Stimulated activated CD8-positive, alpha-beta memory T cell treated with anti-CD3 and anti-CD28 coated beads, Interleukin-15, amount 100 ng/mL, for 4 hours (primary cell): ENCODE data around the gene SLC30A3.

Experiments
- DNase-seq, 2 donors: peaks; one replicate each; pipeline ENCODE4 v3.0.0-alpha.2; 2020; ENCODE audit warnings: low read depth in 2 of 2

The SLC30A3 gene

GRCh38 chr2:27258051-27258450 is 4.8 kb downstream of the SLC30A3 start:
- DNase-seq, result no peak

DNA sequence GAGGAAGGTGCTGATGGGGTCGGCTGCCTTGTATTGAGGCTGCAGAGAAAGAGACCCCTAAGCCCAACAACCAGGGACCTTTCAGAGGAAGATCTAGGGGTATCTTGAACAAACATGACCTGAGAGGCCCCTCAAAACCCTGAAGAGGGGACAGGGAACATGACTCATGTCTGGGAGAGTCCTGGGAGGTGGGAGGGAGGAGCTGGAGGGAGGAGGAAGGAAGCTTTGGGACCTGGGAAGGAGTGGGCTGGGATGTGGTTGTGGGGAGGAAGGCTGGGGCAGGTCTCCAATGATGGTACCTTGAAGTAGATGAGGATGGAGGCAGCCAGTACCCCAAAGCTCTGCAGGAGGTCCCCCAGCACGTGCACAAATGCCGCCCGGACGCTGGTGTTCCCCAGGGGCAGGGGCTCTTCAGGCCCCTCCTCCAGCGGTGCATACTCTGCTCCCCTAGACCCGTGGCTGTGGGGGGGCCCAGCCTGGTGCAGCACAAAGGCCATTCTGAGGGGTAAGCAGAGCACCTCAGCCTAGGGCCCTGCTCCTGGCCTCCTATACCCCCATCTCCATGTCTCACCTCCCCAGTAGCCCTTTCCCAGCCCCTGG is 5.9 kb downstream of the SLC30A3 start:
- no peak for DNase-seq

- no peak for DNase-seq
Observed at GRCh38 chr2:27255660-27256059, 7.2 kb downstream of the SLC30A3 start.

DNA sequence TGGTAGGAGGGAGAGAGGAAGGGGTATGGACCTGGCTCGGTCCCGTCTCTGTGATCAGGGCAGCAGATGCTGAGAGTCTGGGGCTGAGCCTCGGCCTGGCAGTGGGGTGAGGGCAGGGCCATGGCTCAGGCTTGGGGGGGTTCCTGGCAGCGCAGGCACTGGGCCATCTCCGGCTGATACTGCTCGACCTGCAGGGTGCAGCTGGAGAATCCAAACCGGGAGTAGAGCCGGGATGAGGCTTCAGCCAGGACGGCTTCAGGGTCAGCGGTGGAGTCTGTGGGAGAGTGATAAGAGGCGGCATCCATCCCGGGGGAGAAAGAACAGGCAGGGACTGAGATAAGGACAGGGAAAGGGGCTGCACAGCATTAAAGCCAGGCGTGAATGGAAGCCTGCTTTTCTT is 7.7 kb downstream of the SLC30A3 start:
- no peak for DNase-seq

DNA sequence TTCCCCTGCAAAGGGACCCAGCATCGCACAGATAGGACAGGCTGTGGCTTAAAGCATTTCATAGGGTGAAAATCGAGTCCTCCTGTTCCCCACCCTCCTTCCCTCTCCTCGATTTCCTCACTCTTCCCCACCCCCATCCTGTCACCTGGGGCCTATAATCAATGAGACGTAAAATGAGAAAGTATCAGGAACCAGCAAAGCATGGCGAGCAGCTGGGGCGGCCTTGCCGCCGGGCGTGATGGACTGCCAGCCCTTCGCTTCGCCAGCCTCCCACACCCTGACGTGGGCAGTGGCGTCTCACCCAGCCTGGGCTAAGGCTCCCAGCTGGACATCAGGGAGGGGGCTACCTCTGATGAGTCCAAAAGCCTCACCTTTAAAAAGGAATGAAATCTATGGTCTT is 11.1 kb downstream of the SLC30A3 start:
- DNase-seq, result no peak

DNA sequence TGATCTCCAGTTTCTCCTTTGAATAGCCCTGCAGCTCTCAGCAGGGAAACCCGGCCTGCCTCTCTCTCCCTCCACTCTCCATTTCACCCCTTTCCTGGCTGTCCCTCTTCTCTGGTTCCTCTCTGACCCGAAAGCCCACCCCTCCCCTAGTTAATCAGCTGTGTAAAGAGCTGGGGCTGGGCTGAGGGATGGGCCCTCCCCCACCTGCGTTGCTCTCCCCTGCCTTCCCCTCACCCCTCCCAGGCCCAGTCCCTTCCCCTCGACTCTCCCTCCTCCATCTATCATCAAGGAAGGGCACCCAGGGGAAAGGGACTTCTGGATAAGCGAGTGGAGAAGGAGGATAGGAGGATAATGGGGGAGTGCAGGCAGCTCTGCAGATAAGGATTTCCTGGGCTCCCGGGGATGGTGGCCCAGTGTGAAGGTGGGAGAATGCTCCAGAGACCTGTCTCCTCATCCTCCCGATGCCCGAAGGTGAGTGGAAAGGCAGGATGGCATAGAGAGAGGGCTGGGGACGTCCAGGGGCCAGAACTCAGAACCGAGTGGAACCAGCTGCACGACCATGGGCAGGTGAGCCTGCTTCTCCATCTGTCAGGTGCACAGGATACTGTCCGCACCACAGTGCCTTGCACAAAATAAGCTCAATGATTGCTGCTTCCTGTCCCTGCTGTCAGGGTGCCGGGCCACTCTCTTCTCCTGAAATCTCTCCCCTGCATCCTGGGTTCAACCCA is 12.0 kb downstream of the SLC30A3 start:
- no peak for DNase-seq

GRCh38 chr2:27249891-27250651 is 12.8 kb downstream of the SLC30A3 start:
- DNase-seq, result peak in 1 of 2 donors; percentile 5

- DNase-seq, result no peak
Observed at GRCh38 chr2:27249159-27249890, 13.5 kb downstream of the SLC30A3 start.

- no peak for DNase-seq
Observed at GRCh38 chr2:27247893-27248292, 15.0 kb downstream of the SLC30A3 start.

DNA sequence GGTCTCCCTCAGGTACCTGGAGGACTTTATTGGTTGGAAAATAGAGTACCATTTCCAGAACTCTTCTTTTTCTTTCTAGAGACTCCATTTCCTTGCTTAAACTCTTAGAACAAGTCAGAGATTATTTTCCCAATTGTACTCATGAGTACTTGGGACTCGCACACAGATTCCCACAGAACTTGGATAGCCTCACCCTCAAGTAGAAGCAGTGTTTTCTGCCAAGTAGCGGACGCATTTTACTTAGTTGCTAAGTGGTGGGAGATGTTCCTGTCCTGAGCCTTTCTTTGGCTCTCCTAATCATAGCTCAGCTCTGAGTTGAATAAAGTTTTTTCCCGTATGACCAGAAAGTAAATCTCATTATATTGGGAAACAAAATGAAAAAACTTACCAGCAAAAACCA is 17.2 kb downstream of the SLC30A3 start:
- DNase-seq, result no peak

DNA sequence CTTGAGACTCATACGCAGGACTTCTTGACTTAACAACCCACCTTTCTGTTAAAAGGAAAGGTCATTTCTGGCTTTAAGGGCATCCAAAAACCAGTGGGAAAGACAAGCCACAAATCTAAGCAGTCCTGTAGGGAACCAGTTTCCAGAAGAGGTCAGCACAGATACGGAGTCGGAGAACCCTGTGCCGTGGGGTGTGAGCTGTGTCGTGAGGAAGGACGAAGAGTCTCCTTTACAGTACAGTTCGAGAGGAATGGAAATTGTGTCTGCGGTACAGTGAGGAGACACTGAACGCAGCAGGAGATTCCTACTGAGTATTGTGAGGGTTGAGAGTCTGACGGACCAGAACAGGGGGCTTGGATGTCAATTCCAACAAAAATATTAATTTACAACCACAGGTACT is 17.7 kb downstream of the SLC30A3 start:
- DNase-seq, result no peak

DNA sequence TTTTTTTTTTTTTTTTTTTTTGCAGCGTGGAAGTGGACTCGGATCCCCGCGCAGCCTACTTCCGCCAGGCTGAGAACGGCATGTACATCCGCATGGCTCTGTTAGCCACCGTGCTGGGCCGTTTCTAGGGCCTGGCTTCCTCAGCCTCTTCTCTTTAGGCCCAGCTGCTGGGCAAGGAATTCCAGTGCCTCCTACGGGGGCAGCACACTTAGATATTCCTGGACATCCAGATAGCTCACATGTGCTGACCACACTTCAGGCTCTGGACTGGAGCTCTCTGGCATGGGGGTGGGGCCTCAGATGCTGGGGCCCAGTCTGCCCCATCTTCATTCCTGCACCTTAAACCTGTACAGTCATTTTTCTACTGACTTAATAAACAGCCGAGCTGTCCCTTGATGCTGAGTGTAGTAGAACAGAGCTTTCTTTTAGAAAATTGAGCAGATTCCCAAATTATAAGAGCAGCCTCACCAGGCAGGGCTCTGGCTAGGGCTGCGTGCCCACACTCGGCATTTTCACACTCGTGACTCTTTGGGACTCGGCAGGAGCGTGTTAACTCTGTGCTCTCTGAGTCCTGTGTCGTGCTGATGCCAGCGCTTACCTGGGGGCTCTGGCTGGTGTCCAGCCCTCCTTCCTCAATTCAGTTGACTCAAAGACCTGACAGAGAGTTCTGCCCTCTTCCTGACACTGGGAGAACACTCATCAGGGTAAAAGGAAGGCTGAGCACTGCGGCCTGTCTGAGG is 19.3 kb downstream of the SLC30A3 start:
- DNase-seq, result no peak

DNA sequence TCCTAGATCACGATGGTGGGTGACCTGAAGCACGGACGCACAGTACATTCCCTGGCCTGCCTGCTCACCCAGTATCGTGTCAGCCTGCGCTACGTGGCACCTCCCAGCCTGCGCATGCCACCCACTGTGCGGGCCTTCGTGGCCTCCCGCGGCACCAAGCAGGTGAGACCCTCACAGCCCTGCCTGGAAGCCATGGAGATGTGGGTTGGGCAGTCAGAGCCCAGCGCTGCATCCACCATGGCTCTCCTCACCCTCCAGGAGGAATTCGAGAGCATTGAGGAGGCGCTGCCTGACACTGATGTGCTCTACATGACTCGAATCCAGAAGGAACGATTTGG is 20.3 kb downstream of the SLC30A3 start:
- no peak for DNase-seq

DNA sequence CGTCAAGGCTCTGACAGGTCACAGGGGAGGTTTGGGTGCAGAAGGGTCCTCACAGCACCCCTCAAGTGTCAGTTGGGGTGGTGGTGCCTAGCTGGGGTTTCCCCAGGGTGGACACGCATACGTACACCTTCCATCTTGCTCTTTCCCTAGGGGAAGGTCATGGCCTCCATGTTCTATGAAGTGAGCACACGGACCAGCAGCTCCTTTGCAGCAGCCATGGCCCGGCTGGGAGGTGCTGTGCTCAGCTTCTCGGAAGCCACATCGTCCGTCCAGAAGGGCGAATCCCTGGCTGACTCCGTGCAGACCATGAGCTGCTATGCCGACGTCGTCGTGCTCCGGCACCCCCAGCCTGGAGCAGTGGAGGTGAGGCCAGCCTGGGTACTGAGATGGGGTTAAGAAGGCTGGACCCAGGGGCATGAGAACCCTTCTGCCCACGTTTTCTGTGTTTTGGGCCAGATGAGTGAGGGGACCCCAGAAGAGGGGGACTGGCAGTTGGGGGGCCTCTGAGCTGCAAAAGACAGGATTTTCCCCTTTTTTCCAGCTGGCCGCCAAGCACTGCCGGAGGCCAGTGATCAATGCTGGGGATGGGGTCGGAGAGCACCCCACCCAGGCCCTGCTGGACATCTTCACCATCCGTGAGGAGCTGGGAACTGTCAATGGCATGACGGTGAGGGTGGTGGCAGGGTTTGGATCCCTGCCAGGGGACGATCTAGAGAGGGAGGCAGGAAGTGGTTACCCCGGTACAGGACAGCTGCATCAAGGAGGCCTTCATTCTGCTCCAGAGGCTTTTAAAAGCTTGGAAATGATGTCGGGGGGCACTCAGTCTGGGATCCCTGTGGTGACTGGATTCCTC is 20.9 kb downstream of the SLC30A3 start:
- no peak for DNase-seq

DNA sequence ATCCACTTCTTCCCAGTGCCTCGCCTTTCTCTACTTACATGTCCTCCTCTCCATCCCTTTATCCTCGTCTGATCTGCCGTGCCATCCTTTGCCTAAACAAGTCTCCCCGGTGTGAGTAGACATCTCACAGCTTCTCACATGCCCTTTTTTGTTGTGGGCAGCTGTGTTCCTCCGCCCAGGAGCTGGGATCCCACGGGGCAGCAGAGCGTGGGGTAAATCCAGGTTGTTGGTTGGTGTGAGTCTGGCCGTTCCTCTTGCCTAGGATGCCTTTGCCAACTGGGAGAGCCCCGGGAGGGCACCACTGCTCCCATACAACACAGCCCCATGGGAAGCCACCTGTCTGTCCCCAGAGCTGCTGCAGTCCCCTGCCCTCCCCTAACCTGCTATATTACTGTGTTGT is 22.4 kb downstream of the SLC30A3 start:
- DNase-seq, result no peak

DNA sequence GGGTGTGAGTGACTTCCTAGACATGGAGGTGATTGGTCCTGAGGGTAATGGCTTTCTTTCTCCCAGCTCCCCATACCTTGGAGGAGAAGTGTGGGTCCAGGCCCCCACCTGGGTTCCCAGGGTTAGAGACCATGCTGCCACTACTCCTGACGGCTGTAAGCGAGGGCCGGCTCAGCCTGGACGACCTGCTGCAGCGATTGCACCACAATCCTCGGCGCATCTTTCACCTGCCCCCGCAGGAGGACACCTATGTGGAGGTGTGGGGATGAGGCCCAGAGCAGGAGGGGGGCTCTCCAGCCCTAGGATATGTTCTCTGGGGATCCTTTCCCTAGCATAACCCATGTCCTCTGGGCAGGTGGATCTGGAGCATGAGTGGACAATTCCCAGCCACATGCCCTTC is 23.9 kb downstream of the SLC30A3 start:
- no peak for DNase-seq

DNA sequence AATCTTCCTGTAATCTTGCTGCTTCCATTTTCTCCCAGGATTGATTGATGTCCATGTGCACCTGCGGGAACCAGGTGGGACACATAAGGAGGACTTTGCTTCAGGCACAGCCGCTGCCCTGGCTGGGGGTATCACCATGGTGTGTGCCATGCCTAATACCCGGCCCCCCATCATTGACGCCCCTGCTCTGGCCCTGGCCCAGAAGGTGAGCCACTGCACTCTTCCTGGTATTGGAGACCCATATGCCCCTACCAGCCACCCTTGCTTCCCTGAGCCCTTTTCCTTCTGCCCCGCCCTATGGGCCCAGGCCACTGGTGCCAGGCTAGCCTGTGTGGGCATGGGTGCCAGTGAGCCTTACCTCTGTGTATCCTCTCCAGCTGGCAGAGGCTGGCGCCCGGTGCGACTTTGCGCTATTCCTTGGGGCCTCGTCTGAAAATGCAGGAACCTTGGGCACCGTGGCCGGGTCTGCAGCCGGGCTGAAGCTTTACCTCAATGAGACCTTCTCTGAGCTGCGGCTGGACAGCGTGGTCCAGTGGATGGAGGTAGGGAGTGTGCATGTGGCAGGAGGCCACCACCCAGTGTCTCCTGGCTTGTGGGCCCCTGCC is 25.4 kb downstream of the SLC30A3 start:
- DNase-seq, result no peak

DNA sequence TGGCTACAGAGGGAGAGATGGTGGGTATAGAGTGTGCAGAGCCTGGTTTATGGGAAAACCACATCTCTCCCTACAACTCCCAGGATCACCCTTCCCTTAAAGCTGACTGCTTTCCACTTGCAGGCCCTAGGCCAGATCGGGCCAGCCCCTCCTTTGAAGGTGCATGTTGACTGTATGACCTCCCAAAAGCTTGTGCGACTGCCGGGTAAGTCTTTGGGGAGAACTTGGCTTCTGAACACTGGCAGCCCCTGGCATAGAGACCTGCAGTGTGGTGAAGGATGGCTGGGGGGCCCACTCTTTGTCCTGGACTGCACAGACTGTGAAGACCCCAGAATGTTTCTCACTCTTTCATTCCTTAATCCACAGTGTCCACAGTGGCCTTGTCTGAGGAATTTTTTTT is 26.2 kb downstream of the SLC30A3 start:
- no peak for DNase-seq

DNA sequence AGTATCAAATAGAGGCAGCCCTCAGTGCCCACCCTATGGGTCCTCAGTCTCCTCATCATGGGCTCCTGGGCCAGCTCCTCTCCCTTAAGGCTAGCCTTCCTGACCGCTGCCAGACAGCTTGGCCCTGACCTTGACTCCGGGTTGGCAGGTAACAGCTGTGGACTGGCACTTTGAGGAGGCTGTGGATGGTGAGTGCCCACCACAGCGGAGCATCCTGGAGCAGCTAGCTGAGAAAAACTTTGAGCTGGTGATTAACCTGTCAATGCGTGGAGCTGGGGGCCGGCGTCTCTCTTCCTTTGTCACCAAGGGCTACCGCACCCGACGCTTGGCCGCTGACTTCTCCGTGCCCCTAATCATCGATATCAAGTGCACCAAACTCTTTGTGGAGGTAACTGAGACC is 26.7 kb downstream of the SLC30A3 start:
- no peak for DNase-seq

GRCh38 chr2:27233341-27233740 is 29.5 kb downstream of the SLC30A3 start:
- DNase-seq, result no peak
